GM21423 (cell line): ENCODE data around the gene GUCA1A.
"Not testable (repeated sequence)": the region's sequence is repeated elsewhere in the genome, so short reads cannot be mapped to it uniquely, and the experiment has no call there.

Experiments used
- ATAC-seq: cut with Tn5 transposase; IDR thresholded peaks from one replicate; pipeline ENCODE4 v1.9.1; 2021; ENCODE audit warnings: mild to moderate bottlenecking, moderate library complexity; ENCODE audit not compliant: unreplicated experiment

Gene GUCA1A

DNA sequence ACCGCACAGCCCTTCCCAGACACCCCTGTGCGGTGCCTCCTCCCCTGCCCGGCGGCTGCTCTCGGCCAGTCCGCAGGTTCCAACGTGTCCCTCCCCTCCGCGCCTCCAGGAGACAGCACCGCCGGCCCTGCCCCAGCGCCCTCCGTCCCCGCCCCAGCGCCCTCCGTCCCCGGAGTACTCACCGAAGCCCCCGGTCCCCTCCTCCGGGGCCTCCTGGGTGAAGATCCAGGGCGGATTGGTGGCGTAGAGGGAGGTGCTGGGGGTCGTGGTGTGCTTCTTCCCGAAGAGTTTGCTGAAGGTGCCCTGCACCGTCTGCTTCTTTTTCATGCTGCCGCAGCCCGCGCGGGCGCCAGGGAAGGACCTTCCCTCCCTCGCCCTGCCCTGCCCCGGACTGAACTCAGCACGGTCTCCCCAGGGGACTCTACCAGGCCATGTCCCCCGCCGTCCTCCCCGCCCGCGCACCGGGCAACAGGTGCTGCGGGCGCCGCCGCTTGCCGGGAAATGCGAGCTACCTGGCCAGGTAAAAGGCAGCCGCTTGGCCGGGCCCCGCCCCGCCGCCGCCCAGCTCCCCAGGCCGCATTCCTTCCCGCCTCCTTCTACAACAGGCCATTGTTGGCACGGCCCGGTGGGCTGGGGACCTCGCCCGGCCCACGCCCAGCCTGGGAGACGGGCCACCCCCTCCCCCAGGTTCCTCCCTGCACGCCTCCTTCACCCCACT is 30.9 kb upstream of the GUCA1A start, which contains the start of gene C6orf132:
TSS of gene C6orf132 (minus strand) at position 503 of the 718 bp plus-strand sequence. CDS start at position 327, 176 bp downstream.
- no peak for ATAC-seq

- no peak for ATAC-seq
Measured at GRCh38 chr6:42147138-42147562, 26.0 kb upstream of the GUCA1A start.

- no peak for ATAC-seq
Measured at GRCh38 chr6:42148058-42148457, 25.1 kb upstream of the GUCA1A start.

DNA sequence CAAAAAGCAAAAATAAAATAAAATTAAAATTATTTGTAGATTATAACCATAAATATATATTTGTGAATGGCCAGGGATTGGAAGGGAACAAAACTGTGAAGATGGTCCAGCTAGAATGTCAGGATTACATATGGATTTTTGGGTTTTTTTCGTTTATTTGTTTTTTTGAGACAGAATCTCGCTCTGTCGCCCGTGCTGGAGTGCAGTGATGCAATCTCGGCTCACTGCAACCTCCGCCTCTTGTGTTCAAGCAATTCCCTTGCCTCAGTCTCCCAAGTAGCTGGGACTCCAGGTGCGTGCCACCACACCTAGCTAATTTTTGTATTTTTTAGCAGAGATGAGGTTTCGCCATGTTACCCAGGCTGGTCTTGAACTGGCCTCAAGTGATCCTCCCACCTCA is 22.9 kb upstream of the GUCA1A start:
- no peak for ATAC-seq

GRCh38 chr6:42152024-42152423 is 21.1 kb upstream of the GUCA1A start:
- no peak for ATAC-seq

- not testable (repeated sequence) for ATAC-seq
Measured at GRCh38 chr6:42152528-42153213, 20.5 kb upstream of the GUCA1A start.

DNA sequence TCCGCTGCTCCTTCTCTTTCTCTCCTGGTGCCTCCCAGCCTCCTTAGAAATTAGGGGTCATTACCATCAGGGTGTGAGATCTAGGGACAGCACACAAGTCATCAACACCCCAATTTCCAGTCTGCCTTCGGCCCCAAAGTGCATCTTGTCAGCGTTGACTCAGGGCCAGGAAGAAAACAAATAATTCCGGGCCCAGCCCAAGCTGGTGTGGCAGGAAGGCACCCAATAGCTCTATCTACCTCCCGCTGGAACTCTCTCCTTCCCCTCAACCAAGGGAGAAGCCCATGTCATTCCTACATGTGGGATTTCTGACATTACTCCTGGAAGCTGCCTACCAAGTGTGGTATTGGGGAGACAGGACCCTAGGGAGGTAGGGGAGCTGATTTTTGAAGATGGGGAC is 19.2 kb upstream of the GUCA1A start:
- no peak for ATAC-seq

- no peak for ATAC-seq
Measured at GRCh38 chr6:42154461-42155209, 18.5 kb upstream of the GUCA1A start.

DNA sequence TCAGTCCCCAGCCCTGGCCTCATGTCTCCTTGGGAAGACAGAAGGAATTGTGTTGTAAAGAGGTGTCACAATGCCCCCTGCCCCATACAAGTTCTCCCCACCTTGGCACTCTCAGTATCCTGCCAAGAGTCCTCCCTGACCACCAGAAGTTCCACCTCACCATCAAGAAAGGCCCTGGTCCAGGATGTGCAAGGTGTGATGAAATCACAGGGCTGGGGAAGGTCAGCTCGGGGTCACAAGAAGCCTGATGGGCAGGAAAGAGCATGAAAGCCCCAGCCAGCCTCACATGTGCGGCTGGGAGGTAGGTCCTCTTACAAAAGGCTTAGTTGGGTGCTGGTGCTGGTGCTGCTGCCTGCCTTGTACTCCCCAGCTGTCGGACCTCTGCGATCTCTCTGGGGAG is 17.9 kb upstream of the GUCA1A start:
- no peak for ATAC-seq

- ATAC-seq = no peak
Measured at GRCh38 chr6:42156638-42157037, 16.5 kb upstream of the GUCA1A start.

- ATAC-seq = no peak
Measured at GRCh38 chr6:42158011-42158410, 15.2 kb upstream of the GUCA1A start.

GRCh38 chr6:42158631-42159030 is 14.5 kb upstream of the GUCA1A start:
- no peak for ATAC-seq

GRCh38 chr6:42159431-42160024 is 13.6 kb upstream of the GUCA1A start:
- no peak for ATAC-seq

- ATAC-seq = no peak
Measured at GRCh38 chr6:42162384-42162783, 10.8 kb upstream of the GUCA1A start.

GRCh38 chr6:42162812-42163211 is 10.4 kb upstream of the GUCA1A start:
- no peak for ATAC-seq

- ATAC-seq = no peak
Measured at GRCh38 chr6:42163981-42164380, 9.2 kb upstream of the GUCA1A start.

- ATAC-seq = no peak
Measured at GRCh38 chr6:42165016-42165415, 8.1 kb upstream of the GUCA1A start.

DNA sequence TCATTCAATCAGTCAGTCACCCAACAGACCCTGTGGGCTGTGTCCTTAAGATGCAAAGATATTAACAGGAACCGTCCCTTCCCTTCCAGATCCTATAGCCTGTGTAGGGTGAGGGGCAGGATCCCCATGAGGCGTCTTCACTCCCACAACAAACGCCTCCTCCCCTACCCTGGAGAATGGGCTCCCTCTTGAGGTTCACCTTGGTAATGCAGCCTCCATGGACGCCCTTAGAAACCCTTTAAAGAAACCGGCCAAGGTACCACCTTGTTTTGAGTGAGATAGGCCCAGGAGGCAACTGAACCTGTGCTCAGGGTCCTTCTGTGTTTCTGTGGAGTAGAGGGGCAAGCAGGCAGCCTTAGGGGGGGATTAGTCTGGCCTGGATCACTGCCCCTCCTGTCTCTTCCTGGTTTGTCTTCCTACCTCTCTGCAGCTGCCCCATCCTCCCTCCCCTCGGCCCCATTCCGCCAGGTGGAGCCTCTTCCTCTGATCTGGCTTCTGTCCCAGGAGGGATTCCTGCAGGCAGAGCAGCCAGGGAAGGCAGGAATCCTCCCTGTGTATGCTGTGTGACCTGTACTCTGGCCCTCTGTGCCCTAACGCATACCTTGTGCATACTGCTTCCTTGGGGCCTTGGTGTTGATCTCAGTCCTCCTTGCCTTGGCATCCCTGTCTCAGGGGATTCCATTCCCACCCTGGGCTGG is 6.6 kb upstream of the GUCA1A start:
- no peak for ATAC-seq

DNA sequence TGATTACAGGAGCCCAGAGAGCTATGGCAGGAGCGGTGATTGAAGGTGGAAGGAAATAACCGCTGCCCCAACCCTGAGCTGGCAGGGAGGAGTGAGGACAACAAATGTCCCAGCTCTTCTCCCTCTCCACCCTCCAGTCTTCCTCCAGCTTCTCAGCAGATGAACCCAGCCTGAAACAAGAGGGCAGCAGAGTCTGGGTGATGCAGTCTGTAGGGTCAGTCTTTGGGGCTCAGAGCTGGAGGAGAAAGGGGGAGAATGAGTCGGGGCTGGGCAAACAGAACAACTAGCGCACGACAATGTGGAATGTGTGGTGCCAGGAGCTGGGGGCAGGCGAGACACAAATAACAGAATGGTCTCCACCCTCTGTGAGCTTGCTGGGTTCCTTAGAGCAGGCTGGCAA is 4.5 kb upstream of the GUCA1A start:
- ATAC-seq = no peak

DNA sequence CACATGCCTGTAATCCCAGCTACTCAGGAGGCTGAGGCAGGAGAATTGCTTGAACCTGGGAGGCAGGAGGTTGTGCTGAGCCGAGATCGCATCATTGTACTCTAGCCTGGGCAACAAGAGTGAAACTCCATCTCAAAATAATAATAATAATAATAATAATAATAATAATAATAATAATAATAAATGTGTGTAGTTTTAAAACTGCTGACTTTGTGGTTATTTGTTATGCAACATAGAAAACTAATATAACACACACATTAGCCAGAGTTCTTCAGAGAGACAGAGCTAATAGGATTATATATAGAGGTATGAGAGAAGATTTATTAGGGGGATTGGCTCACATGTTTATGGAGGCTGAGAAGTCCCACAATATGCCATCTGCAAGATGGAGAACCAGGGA is 3.4 kb upstream of the GUCA1A start:
- ATAC-seq = not testable (repeated sequence)
